Sciatic nerve (tissue), 2 donors: Measurements from ENCODE around the gene RNF41. TPM values are rescaled to one million over a fixed set of nuclear protein-coding genes. Genes with fewer than 3 reads are reported as not detected.
"Not testable (repeated sequence)": the region's sequence is repeated elsewhere in the genome, so short reads cannot be mapped to it uniquely, and the experiment has no call there.

Source experiments
- ATAC-seq: fragments of 200-7000 bp; cut with Tn5 transposase; one replicate; pipeline ENCODE4 v1.9.1; 2020; ENCODE audit warnings: mild to moderate bottlenecking, moderate library complexity
- DNase-seq: peaks from one replicate; pipeline ENCODE4 v3.0.0-alpha.2; 2020; ENCODE audit warnings: low spot score
- intact Hi-C: fragments of 100-400 bp; cut with DNase I; formaldehyde crosslinking; loops from one replicate; pipeline ENCODE4 v1.14.2; 2022
- total RNA-seq: library from RNA; stranded (reverse); fragmentation: NEBNext Ultra II Directional; extraction: Animal tissue kit (Norgen Biotek cat#: 25700); gene quantifications from one replicate; pipeline ENCODE4 v1.2.1, GENCODE V29; 2021
- donor health status: DM: no; HTN: no; CAD: no.
- donor health status: DM: no; HTN: no; CAD: no.

Gene RNF41
- total RNA-seq, 1 donor from 2014 or later = 40.7 TPM

- DNase-seq = peak; percentile 78
- peak; percentile 32 for ATAC-seq
- intact Hi-C loops = no loop called here
These were observed 428 bp downstream of the RNF41 start for GRCh38 chr12:56221232-56221756.

GRCh38 chr12:56220611-56221231, 1.0 kb downstream of the RNF41 start:
- no peak for ATAC-seq
- no peak for DNase-seq
- intact Hi-C loops = no loop called here

- intact Hi-C loops = no loop called here
- DNase-seq (no peak), ATAC-seq (no peak)
These were observed 1.9 kb downstream of the RNF41 start for GRCh38 chr12:56219840-56220239.

DNA sequence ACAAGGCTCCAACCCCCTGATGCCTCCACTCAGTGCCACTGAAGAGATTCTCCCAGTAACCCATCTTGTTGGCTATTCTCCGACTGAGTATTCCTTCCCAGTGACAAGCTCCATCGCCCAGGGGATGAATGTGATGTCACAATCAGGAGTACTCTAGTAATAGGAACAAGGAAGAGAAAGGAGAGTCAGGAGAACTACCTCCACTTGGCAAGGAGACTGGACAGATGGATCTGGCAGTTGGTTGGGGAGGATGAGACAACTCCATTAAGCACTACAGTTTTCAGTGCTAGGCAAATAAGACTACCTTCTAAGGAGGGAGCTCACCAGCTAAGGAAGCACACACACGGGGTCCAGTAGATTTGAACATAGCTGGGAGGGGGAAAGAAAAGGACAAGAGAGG, 5.3 kb downstream of the RNF41 start:
- no peak for DNase-seq
- ATAC-seq = no peak
- intact Hi-C loops = no loop called here

GRCh38 chr12:56213878-56214277, 7.8 kb downstream of the RNF41 start:
- DNase-seq (no peak), ATAC-seq (no peak)
- intact Hi-C loops = no loop called here

DNA sequence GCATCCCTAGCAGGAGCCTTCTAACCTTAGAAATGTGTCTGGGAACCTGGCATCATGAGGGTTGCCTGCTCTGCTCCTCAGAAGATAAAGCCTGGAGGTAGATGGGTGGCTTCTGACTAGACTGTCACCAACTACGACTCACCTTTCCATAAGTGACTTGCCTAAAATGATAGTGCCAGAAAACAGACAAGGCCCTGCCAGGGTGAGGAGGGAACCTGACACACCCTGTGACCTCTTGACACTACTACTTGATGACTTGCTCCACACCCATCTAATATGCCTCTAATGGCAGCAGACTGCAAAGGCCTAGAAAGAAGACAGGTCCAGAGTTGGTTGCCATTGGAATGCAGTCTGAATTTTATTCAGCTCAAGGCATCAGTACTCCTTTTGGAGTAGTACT, 9.4 kb downstream of the RNF41 start:
- intact Hi-C loops = no loop called here
- DNase-seq (no peak), ATAC-seq (no peak)

DNA sequence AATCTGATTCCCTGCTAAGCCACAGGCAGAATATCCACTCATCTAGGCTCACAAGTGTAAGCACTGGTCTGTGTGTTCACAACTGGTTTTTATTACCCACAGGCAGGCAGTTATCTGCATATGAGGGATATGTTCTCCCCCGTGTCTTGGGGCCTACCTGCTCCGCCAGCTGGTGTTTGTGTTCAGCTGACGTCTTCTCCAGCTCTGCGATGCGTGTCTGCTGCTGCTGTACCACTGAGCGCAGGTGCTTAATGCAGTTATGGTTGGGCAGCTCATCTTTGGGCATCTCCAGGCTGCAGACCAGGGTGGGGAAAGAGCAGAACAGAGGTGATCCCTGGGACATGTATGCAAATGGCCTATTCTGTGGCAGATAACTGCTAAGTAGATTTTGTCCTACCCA, 13.7 kb downstream of the RNF41 start:
- DNase-seq (no peak), ATAC-seq (no peak)
- intact Hi-C loops = no loop called here

DNA sequence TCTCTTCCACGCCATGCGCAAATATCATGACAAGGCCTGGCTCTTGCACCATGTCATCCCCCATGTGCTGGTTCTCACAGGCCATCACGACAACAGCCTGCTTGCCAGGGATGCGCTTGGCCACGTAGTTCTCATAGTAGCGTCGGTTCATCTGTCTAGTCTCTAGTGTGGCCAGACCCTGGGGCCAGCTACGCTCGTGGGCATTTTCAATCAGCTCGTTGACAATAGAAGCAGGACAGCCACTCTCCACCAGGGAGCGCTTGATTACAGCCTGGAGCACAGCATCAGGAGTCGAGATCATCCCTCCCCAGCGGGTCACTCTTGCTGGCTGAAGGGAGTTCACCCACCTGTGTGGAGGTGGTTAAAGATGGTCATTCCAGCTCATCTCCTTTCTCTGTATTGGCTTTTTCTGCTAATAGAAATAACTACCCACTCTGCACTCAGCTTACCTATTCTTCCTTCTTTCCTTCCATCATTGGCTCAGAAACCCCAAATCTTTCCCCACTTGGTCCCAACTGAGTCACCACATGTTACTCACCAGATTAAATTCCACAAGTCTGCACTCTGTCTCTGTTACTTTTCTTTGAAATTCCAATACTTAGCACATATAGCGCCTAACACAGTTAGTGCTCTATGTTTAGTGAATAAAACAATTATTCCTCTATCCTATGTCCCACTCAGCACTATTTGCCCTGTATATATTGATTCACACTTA, 15.1 kb downstream of the RNF41 start:
- peak; percentile 66 for ATAC-seq
- intact Hi-C loops = no loop called here
- no peak for DNase-seq

DNA sequence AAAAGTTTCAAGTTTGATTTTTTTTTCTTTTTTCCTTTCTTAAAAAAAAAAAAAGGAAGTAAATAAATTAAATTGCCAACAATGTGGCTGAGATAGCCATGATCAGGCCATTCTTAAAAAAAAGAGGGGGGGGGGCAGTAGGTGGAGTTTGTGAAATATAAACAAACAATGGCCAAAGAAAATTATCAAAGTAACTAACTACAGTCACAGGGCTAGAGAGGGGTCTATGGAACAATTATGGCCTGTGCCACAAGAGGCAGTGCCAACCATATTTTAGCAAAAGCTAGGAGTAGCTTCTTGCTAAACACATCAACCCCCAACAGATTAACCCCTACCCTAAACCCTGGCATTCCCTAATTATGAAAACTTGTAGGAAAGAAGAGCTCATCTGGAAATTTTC, 16.3 kb downstream of the RNF41 start:
- DNase-seq (no peak), ATAC-seq (no peak)
- intact Hi-C loops = no loop called here

GRCh38 chr12:56204275-56204674, 17.4 kb downstream of the RNF41 start:
- ATAC-seq (no peak), DNase-seq (no peak)
- intact Hi-C loops = no loop called here

GRCh38 chr12:56202838-56203237, 18.9 kb downstream of the RNF41 start:
- DNase-seq = no peak
- intact Hi-C loops = no loop called here
- ATAC-seq = no peak

- DNase-seq = no peak
- ATAC-seq = no peak
- intact Hi-C loops = no loop called here
These were observed 19.4 kb downstream of the RNF41 start for GRCh38 chr12:56202366-56202765.

- DNase-seq (no peak), ATAC-seq (no peak)
- intact Hi-C loops = loop anchor here (10.0 kb wide), 1 partner anchor 266 kb away; the partner anchor contains the start of gene SPRYD4
These were observed 22.9 kb downstream of the RNF41 start for GRCh38 chr12:56198836-56199235.

DNA sequence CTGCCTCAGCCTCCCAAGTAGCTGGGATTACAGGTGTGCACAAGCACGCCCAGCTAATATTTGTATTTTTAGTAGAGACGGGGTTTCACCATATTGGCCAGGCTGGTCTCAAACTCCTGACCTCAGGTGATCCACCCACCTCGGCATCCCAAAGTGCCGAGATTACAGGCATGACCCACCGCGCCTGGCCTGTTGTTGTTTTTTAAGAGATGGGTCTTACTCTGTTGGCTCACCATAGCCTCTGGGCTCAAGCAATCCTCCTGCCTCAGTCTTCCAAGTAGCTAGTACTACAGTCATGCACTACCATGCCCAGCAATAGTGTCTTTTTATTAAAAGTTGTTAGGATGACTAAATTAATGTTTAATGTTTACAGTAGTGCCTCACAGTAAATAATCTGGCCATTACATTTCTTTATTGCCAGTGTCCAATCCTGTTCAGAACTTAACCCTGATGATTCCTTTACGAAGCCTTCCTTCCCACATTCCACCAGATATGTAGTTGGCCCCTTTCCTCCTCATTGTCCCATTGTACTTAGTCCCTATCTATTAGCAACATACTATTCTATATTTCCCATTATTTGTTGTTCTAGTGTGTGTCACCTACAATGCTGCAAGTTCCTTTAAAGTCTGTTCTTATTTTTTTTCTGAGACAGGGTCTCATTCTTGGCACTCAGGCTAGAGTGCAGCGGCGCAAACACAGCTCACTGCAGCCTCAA, 23.6 kb downstream of the RNF41 start:
- intact Hi-C loops = loop anchor here (10.0 kb wide), 1 partner anchor 267 kb away; the partner anchor contains the start of gene SPRYD4
- no peak for ATAC-seq
- DNase-seq = no peak

GRCh38 chr12:56196818-56197550, 24.7 kb downstream of the RNF41 start:
- not testable (repeated sequence) for ATAC-seq, DNase-seq
- intact Hi-C loops = loop anchor here (10.0 kb wide), 1 partner anchor 268 kb away; the partner anchor contains the start of gene SPRYD4

GRCh38 chr12:56193025-56193578, 28.6 kb downstream of the RNF41 start:
- DNase-seq = peak; percentile 85
- intact Hi-C loops = loop anchor here (10.0 kb wide), 1 partner anchor 272 kb away; the partner anchor contains the start of gene SPRYD4

DNA sequence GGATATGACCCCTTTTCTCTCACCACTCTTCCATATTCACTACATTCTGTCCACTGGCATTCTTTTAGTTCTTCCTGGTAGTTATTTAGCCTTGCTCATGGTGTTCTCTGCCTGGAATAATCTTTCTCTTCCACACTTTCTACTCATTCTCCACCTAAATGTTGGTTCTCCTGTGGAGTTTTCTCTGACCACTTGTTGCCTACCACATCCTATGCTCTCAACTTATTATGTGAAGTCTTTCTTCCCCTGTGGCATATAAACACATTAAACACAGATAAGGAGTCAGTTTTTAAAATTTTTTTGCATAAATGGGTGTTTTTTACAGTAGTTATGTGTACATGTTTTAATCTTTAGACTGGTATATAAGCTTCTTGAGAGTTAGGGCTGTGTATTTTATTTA, 29.1 kb downstream of the RNF41 start:
- intact Hi-C loops = loop anchor here (10.0 kb wide), 1 partner anchor 272 kb away; the partner anchor contains the start of gene SPRYD4
- DNase-seq (no peak), ATAC-seq (no peak)

More at GRCh38 chr12:56193025-56193578, 28.6 kb downstream of the RNF41 start:
- peak; percentile 30 for ATAC-seq

- intact Hi-C loops = loop anchor here (10.0 kb wide), 1 partner anchor 274 kb away; the partner anchor contains the start of gene SPRYD4
- ATAC-seq (peak; percentile 7), DNase-seq (no peak)
These were observed 31.0 kb downstream of the RNF41 start for GRCh38 chr12:56190695-56191155.
